SU-DHL-6 (cell line): ENCODE results near the gene RAB11FIP3.

Experiments used
- H2AFZ ChIP-seq: fragments of 200-600 bp; sonication (generic); 2 replicates; pipeline ENCODE4 v1.6.1; 2014; ENCODE audit warnings: low read depth, mild to moderate bottlenecking, moderate library complexity, mixed read lengths, antibody characterized with exemption, low read length; ENCODE audit not compliant: severe bottlenecking
- H3F3A ChIP-seq: fragments of 200-600 bp; shearing (Covaris generic); 2 replicates; pipeline ENCODE4 v1.6.0; 2016; ENCODE audit warnings: antibody characterized with exemption, mild to moderate bottlenecking; ENCODE audit not compliant: insufficient read depth
- H3K27ac ChIP-seq: fragments of 200-600 bp; sonication (generic); 2 replicates; pipeline ENCODE4 v1.5.1; 2016; ENCODE audit warnings: low read depth, mild to moderate bottlenecking, low read length, moderate library complexity, mixed read lengths
- H3K27me3 ChIP-seq: fragments of 200-600 bp; sonication (generic), shearing (Covaris generic); 2 replicates; pipeline ENCODE4 v1.6.0; 2014; ENCODE audit warnings: mild to moderate bottlenecking, low read length
- H3K36me3 ChIP-seq: fragments of 200-600 bp; sonication (generic); 2 replicates; pipeline ENCODE4 v1.6.1; 2014; ENCODE audit warnings: mild to moderate bottlenecking, low read length, mixed read lengths
- H3K4me2 ChIP-seq: fragments of 300-600, 200-600 bp; shearing (Covaris generic), sonication (generic); 2 replicates; pipeline ENCODE4 v1.6.0; 2014; ENCODE audit warnings: low read length, low read depth, mild to moderate bottlenecking; ENCODE audit not compliant: poor library complexity, severe bottlenecking
- H3K4me3 ChIP-seq: fragments of 200-600 bp; sonication (generic); 2 replicates; pipeline ENCODE4 v1.5.1; 2014; ENCODE audit warnings: antibody characterized with exemption, low read length, mild to moderate bottlenecking, mixed read lengths; ENCODE audit not compliant: insufficient read depth, poor library complexity, severe bottlenecking
- H3K79me2 ChIP-seq: fragments of 200-600 bp; sonication (generic); 2 replicates; pipeline ENCODE4 v1.6.1; 2014; ENCODE audit warnings: mild to moderate bottlenecking, low read length, moderate library complexity; ENCODE audit not compliant: insufficient read depth
- H3K9ac ChIP-seq: fragments of 200-600 bp; sonication (generic); 2 replicates; pipeline ENCODE4 v1.7.0; 2014; ENCODE audit warnings: mild to moderate bottlenecking, low read length
- H3K9me2 ChIP-seq: fragments of 200-600 bp; sonication (generic); replicated peaks from 2 replicates; pipeline ENCODE4 v1.6.1; 2014; ENCODE audit warnings: low read length; ENCODE audit not compliant: insufficient read depth
- H3K9me3 ChIP-seq: fragments of 200-600 bp; sonication (generic); 2 replicates; pipeline ENCODE4 v1.6.1; 2014; ENCODE audit warnings: low read length, mixed read lengths; ENCODE audit not compliant: insufficient read depth
- H4K20me1 ChIP-seq: fragments of 200-600 bp; sonication (generic); 2 replicates; pipeline ENCODE4 v1.6.1; 2014; ENCODE audit warnings: low read depth, mild to moderate bottlenecking, antibody characterized with exemption, low read length, moderate library complexity, mixed read lengths
- EZH2phosphoT487 ChIP-seq: fragments of 200-600 bp; sonication (generic), shearing (Covaris generic); conservative IDR thresholded peaks from 2 replicates; pipeline ENCODE4 v1.6.1; 2018; ENCODE audit warnings: mild to moderate bottlenecking, antibody characterized with exemption, low read length, moderate library complexity, mixed read lengths
- TF ChIP-seq, protein P1 (sequence below): fragments of 200-600 bp; sonication (generic); IDR thresholded peaks from one replicate; pipeline ENCODE4 v1.5.1; 2017; ENCODE audit warnings: antibody characterized with exemption, mild to moderate bottlenecking, low read length, moderate library complexity; ENCODE audit not compliant: insufficient read depth, poor library complexity, severe bottlenecking

Gene RAB11FIP3

DNA sequence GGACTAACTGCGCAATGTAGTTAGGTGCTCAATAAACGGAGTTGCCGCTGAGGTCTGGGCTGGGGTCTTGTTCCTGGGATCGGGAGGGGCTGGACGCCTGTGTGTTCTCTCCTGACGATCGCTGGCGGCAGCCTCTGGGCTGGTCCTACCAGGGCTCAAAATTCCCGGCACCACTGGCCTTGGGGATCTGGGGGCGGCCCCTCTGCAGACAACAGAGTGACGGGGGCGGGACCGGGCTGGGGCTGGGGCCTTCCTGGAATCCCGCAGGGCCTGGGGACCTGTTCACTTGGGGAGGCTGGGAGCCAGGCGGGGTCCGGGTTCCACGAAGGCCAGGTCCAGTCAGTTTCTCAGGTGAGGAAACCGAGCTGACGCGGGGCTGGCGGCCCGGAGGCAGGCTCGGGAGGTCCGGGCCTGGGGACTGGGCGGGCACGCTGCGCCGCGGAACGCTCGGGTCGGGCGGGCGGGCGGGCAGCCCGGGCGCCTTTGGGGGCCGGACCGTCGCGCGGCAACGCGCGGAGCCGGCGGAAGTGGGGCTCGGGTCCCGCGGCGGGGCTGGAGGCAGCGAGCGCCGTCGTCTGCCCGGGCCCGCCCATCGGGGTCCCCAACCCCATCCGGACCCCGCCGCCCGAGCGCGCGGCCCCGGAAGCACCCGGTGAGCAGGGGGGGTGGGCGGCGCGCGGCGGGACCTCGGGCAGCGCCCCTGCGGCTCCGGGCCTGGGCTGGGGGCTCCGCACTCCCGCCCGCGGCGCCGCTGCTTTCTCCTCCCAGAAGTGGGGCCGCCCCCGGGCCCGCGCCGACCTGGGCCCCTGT lies 144.2 kb downstream of the RAB11FIP3 start, which contains the start of gene PIGQ:
Gene PIGQ, plus strand, starts transcription at position 524 of the 810 bp plus-strand sequence. CDS start 4,107 bp downstream, outside the sequence.
- no peaks in the 10 kb centered on the region for H3F3A ChIP-seq
- no peaks in the 10 kb centered on the region for H3K9me2 ChIP-seq
- no peaks in the 10 kb centered on the region for H4K20me1 ChIP-seq
- H3K79me2 ChIP-seq: no peaks in the 10 kb centered on the region
- no peak for TF ChIP-seq EZH2phosphoT487
- TF ChIP-seq, protein P1, sequence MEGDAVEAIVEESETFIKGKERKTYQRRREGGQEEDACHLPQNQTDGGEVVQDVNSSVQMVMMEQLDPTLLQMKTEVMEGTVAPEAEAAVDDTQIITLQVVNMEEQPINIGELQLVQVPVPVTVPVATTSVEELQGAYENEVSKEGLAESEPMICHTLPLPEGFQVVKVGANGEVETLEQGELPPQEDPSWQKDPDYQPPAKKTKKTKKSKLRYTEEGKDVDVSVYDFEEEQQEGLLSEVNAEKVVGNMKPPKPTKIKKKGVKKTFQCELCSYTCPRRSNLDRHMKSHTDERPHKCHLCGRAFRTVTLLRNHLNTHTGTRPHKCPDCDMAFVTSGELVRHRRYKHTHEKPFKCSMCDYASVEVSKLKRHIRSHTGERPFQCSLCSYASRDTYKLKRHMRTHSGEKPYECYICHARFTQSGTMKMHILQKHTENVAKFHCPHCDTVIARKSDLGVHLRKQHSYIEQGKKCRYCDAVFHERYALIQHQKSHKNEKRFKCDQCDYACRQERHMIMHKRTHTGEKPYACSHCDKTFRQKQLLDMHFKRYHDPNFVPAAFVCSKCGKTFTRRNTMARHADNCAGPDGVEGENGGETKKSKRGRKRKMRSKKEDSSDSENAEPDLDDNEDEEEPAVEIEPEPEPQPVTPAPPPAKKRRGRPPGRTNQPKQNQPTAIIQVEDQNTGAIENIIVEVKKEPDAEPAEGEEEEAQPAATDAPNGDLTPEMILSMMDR: no peak
- peak within 1 kb of the TSS; percentile 95 for H2AFZ ChIP-seq
- peak within 1 kb of the TSS; percentile 73 for H3K4me2 ChIP-seq
- no peak within 1 kb of the TSS for H3K27ac ChIP-seq
- peak within 1 kb of the TSS; percentile 99 for H3K4me3 ChIP-seq
- H3K36me3 ChIP-seq: no peaks in the 10 kb centered on the region
- H3K9me3 ChIP-seq: no peaks in the 10 kb centered on the region
- H3K9ac ChIP-seq: peak within 1 kb of the TSS; percentile 74
- H3K27me3 ChIP-seq: no peaks in the 10 kb centered on the region
